HG03159 (cell line): ENCODE results near the gene SPATA21.
A peak's percentile ranks its signal among the peaks of the same experiment; 100 is the strongest.
"Not testable (repeated sequence)": the region's sequence is repeated elsewhere in the genome, so short reads cannot be mapped to it uniquely, and the experiment has no call there.

Experiments
- ATAC-seq: cut with Tn5 transposase; IDR thresholded peaks from one replicate; pipeline ENCODE4 v1.9.1; 2021; ENCODE audit warnings: mild to moderate bottlenecking, moderate library complexity; ENCODE audit not compliant: unreplicated experiment

SPATA21 gene

GRCh38 chr1:16386454-16387113 is 50.6 kb downstream of the SPATA21 start:
- no peak for ATAC-seq

- ATAC-seq: no peak
Observed at GRCh38 chr1:16385659-16386453, 51.4 kb downstream of the SPATA21 start.

- no peak for ATAC-seq
Observed at GRCh38 chr1:16383888-16384287, 53.3 kb downstream of the SPATA21 start.

- no peak for ATAC-seq
Observed at GRCh38 chr1:16380868-16381267, 56.4 kb downstream of the SPATA21 start.

- no peak for ATAC-seq
Observed at GRCh38 chr1:16378443-16378842, 58.8 kb downstream of the SPATA21 start.

- ATAC-seq: no peak
Observed at GRCh38 chr1:16376971-16377370, 60.3 kb downstream of the SPATA21 start.

- ATAC-seq: no peak
Observed at GRCh38 chr1:16375521-16376340, 61.5 kb downstream of the SPATA21 start.

- no peak for ATAC-seq
Observed at GRCh38 chr1:16374266-16374665, 63.0 kb downstream of the SPATA21 start.

- ATAC-seq: no peak
Observed at GRCh38 chr1:16372535-16373285, 64.5 kb downstream of the SPATA21 start.

GRCh38 chr1:16371725-16372124 is 65.5 kb downstream of the SPATA21 start:
- ATAC-seq: no peak

GRCh38 chr1:16369821-16370220 is 67.4 kb downstream of the SPATA21 start:
- ATAC-seq: no peak

GRCh38 chr1:16367968-16368890 is 69.0 kb downstream of the SPATA21 start:
- ATAC-seq: no peak

- ATAC-seq: peak; percentile 61
Observed at GRCh38 chr1:16367258-16367967, 69.8 kb downstream of the SPATA21 start.

- ATAC-seq: peak; percentile 78
Observed at GRCh38 chr1:16366722-16367257, 70.4 kb downstream of the SPATA21 start, which contains the start of gene SZRD1. Gene SZRD1, plus strand, starts transcription at chr1:16367242. Its CDS starts 16 bp downstream, at chr1:16367258.

GRCh38 chr1:16365146-16365498 is 72.1 kb downstream of the SPATA21 start:
- ATAC-seq: not testable (repeated sequence)

- no peak for ATAC-seq
Observed at GRCh38 chr1:16356867-16357266, 80.4 kb downstream of the SPATA21 start.

- ATAC-seq: no peak
Observed at GRCh38 chr1:16354619-16355018, 82.6 kb downstream of the SPATA21 start.

GRCh38 chr1:16352842-16353535 is 84.2 kb downstream of the SPATA21 start:
- ATAC-seq: no peak
